Coronary artery (tissue), 2 donors: ENCODE data around the gene KCNK15.

Experiments
- DNase-seq: peaks from one replicate; pipeline ENCODE4 v3.0.0-alpha.2; 2017; ENCODE audit warnings: low spot score
- H3K27ac ChIP-seq, 2 donors: fragments of 200-600 bp; sonication (generic); one replicate each; pipeline ENCODE4 v1.5.1; 2016 to 2019
- H3K4me3 ChIP-seq: fragments of 200-600 bp; sonication (generic); 2 replicates; pipeline ENCODE4 v1.5.1; 2016; ENCODE audit warnings: mild to moderate bottlenecking, moderate library complexity
- TF ChIP-seq, protein P1 (sequence below): fragments of 200-600 bp; sonication (generic); IDR thresholded peaks from one replicate; pipeline ENCODE4 v1.5.1; 2019; ENCODE audit warnings: antibody characterized with exemption

The KCNK15 gene

DNA sequence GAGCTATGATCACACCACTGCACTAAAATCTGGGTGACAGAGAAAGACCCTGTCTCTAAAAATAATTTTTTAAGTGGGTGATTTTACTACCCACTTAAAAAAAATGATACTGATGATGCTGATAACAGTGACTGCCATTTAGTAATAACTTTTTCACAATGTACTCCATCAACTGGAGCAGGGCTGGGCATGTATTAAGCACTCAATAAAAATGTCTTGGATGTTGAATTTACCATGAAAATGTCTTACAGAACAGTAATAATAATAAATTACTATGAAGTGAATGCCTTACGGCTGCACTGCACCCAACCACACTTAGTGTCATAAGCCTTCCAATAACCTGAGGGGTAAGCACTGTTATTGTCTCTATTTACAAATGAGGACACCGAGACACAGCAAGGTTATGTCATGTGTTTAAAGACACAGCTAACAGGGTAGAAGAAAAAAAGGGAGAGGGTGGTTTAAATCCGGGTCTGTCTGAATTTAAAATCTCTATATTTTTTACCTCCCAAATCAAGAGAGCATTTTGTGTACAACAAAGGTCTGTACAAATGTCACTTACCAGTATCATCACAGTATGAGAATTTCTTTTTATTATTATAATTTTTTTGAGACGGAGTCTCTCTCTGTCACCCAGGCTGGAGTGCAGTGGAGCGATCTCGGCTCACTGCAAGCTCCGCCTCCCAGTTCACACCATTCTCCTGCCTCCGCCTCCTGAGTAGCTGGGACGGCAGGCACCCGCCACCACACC, 43.2 kb downstream of the KCNK15 start:
- TF ChIP-seq, protein P1, sequence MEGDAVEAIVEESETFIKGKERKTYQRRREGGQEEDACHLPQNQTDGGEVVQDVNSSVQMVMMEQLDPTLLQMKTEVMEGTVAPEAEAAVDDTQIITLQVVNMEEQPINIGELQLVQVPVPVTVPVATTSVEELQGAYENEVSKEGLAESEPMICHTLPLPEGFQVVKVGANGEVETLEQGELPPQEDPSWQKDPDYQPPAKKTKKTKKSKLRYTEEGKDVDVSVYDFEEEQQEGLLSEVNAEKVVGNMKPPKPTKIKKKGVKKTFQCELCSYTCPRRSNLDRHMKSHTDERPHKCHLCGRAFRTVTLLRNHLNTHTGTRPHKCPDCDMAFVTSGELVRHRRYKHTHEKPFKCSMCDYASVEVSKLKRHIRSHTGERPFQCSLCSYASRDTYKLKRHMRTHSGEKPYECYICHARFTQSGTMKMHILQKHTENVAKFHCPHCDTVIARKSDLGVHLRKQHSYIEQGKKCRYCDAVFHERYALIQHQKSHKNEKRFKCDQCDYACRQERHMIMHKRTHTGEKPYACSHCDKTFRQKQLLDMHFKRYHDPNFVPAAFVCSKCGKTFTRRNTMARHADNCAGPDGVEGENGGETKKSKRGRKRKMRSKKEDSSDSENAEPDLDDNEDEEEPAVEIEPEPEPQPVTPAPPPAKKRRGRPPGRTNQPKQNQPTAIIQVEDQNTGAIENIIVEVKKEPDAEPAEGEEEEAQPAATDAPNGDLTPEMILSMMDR: no peak
- Histone ChIP-seq H3K4me3 (no peak overlapping the region), H3K27ac (no peak overlapping the region)
- DNase-seq: no peak

DNA sequence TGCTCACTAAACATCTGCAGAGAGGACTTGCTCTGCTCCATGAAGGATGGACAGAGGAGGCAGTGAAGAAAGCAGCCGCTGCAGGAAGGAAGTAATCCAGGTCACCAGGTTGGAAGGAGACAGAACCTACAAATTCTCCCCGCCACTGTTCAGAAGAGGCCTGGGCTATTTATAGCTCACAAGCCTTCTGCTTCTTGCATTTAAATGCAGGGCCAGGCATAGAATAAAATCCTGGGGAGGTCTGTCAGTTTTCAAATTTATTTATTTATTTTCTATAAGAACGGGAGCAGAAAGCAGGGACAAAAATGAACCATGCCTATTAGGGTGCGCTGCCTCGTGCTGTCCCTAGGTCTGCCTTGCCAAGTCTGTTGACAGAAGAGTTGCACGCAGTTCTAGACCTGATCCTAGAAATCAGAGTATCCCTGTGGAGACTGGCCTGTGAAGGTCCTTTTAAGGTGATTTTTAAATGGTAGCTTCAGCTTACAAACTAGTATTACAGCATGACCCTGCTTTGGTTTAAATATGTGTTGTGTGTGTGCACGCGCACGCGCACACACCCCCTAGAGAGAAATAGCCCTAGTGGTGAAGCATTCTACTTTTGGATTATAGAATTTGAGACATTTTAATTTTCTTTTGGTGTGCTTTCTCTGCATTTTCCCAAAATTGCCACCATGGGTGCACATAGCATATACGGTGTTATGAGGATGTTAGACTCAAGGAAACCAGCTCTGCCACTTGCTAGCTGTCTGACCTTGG, 45.2 kb downstream of the KCNK15 start:
- Histone ChIP-seq H3K27ac (no peak overlapping the region), H3K4me3 (no peak overlapping the region)
- no peak for DNase-seq
- TF ChIP-seq, protein P1: no peak

DNA sequence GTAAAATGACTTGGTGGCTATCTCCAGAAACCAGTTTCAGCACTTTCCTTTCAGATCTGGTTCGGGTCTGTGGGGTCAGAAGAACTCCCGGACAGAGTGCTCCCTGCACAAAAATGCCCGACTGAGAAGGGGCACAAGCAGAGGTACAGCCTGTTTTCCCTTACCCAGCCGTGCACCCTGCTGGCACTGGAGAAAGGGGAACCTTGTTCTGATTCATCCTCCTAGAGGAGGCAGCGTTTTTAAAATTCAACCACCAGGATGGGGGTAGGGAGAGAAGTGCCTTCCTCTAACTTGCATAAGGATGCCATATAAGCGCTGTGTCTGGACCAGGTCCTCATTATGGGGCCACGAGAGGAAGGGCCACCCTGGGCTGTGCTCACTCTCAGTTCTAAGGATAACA, 47.1 kb downstream of the KCNK15 start:
- DNase-seq: no peak
- Histone ChIP-seq H3K27ac (no peak overlapping the region), H3K4me3 (no peak overlapping the region)
- TF ChIP-seq, protein P1: no peak

DNA sequence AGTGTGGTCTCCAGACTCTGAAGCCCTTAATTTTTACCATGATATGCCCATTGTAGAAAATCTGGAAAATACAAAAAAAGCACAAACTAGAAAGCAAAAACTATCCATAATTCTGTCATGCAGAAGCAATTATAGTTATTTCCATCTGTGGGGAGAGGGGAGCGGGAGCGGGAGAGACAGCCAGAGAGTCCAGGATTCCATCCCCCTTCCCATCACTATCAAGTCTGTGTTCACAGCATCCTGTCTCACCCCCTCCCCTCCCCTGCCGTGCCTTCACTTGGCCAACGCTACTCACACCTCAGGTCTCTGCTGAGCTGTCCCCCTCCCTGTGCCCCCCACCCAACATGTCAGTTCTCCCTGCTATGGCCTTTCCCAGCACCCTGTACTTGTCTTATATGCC, 50.2 kb downstream of the KCNK15 start:
- H3K27ac ChIP-seq: no peak overlapping the region
- TF ChIP-seq, protein P1: no peak
- no peak for DNase-seq
- H3K4me3 ChIP-seq: no peak overlapping the region

DNA sequence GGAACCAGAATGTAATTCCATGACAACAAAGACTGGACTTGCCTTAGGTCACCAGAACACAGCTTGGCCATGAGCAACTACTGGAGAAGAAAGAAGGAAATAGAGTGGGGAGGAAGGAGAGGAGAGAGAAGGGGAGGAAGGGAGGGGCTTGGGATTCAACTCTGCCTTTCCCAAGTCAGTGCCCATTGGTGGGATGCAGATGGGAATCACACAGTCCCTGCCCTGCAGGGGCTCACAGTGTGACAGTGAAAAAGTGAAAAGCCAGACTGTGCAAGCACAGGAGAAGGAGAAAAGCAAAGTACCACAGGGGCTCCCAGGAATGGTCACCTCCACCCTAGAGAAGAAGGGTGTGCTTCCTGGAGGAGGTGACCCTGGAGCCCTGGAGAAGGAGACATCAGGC, 50.6 kb downstream of the KCNK15 start:
- Histone ChIP-seq H3K4me3 (no peak overlapping the region), H3K27ac (no peak overlapping the region)
- no peak for DNase-seq
- TF ChIP-seq, protein P1: no peak

DNA sequence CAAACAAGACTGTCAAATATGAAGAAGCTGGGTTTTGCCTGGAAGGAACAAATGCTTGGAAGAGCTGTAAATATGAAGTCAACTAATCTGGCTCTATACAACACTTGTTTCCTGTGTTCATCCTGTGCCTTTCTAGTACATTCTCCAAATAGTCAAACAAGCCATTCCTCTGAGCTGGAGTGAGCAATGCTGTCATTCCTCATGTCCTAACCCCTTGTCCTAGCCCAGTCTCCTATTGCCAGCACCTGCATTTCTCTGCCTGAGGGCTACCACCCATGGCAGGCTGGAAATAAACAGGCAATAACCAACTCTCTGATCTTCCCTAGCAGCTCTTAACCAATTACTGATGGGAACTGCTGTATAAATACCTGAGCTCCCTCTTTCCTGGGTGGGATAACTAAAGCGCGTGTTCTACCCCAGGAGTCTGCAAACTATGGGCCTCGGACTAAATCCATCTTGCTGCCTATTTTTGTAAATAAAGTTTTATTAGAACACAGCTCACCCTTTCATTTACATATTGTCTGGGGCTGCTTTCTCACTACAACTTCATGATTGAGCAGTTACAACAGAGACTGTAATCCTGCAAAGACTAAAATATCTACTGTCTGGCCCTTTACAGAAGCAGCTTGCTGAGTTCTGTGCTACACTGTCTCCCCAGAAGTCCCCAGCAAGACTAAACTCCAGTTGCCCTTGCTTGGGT, 51.2 kb downstream of the KCNK15 start:
- TF ChIP-seq, protein P1: no peak

More for the DNA sequence above, 51.2 kb downstream of the KCNK15 start:
- no peak for DNase-seq
- no peak overlapping the region for H3K27ac ChIP-seq
- no peak overlapping the region for H3K4me3 ChIP-seq
